ENCODE measurements around the gene ZNF549. TPM values are rescaled to one million over a fixed set of nuclear protein-coding genes. Genes with fewer than 3 reads are reported as not detected.

ZNF549 gene
- total RNA-seq, 1 donor from 2014 or later: 16.9 TPM

DNA sequence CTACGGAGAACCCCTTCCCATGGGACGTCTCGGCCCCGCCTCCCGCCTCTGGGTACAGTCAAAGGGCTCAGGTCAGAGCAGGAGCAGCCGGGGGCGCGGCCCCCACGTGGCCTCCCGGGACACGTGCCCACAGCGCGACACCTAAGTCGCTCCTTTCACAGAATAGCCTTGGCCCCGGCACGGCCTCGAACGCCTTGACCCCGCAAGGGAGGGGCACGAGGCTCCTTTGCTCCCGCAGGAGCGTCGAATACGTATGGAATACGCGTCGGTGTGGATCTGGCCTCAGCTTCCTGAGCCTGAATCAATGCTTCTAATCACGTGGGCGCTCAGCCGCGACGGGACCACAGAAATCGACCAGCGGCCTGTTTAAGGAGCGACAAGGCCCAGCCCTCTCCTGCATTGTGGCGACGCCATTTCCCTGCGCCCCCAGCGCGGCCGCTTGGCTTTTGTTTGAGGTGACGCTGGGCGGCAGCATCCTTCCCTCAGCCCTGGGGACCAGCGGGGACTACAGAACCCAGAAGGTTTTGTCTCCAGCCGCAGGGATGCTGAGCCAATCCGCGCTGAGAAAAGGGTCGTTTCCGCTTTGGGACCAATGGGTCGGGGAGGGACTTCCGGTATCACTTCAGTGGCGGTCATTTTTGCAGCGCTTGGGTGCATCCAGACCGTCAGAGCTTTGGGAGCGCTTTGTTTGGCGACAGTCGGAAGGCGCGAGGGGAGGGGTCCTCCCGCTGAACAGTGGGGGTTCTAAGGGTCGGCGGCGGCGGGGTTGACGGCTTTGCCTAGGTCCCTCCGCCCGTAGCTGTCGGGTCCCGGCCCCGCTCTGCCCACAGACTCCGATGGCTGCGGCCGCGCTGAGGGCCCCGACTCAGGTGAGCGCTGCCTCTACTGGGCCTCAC, 56.6 kb downstream of the ZNF549 start, which contains the start of gene ZIK1:
Gene ZIK1, plus strand, starts transcription at position 625 of the 896 bp plus-strand sequence. Its CDS starts 212 bp downstream, at position 837.
- TF ChIP-seq, protein P1, sequence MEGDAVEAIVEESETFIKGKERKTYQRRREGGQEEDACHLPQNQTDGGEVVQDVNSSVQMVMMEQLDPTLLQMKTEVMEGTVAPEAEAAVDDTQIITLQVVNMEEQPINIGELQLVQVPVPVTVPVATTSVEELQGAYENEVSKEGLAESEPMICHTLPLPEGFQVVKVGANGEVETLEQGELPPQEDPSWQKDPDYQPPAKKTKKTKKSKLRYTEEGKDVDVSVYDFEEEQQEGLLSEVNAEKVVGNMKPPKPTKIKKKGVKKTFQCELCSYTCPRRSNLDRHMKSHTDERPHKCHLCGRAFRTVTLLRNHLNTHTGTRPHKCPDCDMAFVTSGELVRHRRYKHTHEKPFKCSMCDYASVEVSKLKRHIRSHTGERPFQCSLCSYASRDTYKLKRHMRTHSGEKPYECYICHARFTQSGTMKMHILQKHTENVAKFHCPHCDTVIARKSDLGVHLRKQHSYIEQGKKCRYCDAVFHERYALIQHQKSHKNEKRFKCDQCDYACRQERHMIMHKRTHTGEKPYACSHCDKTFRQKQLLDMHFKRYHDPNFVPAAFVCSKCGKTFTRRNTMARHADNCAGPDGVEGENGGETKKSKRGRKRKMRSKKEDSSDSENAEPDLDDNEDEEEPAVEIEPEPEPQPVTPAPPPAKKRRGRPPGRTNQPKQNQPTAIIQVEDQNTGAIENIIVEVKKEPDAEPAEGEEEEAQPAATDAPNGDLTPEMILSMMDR (IDR thresholded peaks at IDR 0.05): no peak
- H3K9me3 Mint-ChIP-seq: peaks cover 31% of the 10 kb centered on the region
- peaks cover 38% of the 10 kb centered on the region for H3K36me3 Mint-ChIP-seq (ENCODE audit: low read depth)
- no peaks in the 10 kb centered on the region for H3K27me3 Mint-ChIP-seq
- ChIA-PET CTCF (no interaction called here), POLR2A (interaction anchor here (0.8 to 1.7 kb wide), 9 partner anchors 25 to 599 kb away, joined by 3 to 5 read pairs (median 3); partner anchors contain the start of genes ZNF134, ZNF211, ZNF274 and ZNF329)
- peak; percentile 88 for ATAC-seq (ENCODE audit: low read depth)
- intact Hi-C loops (cut with micrococcal nuclease): loop anchor here (1.0 to 5.0 kb wide), 5 partner anchors 16 to 364 kb away; partner anchors contain the start of genes ZNF134, ZNF256, ZNF530 and ZNF548
- peak within 1 kb of the TSS; percentile 87 for H3K27ac Mint-ChIP-seq
- DNase-seq: peak; percentile 75
- H3K4me1 Mint-ChIP-seq: peaks cover 27% of the 10 kb centered on the region
- H3K4me3 Mint-ChIP-seq: peak within 1 kb of the TSS; percentile 91

DNA sequence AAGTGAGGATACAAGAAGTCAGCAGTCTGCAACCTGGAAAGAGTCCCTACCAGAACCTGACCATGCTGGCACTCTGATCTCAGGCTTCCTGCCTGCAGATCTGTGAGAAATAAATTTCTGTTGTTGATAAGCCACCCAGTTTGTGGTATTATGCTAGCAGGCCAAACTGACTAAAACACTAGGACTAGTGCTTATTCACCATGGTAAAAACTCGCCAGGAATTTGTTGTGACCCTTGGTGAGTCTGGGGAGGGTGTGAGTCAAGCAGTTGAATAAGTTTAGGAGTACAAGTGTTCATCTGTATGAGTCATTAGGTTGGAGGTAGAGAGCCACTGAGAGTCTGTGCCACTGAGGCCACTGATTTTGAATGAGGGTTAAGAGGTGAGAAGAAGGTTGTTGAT, 60.4 kb downstream of the ZNF549 start:
- ChIA-PET POLR2A (no interaction called here), CTCF (no interaction called here)
- TF ChIP-seq, protein P1 (IDR thresholded peaks at IDR 0.05): no peak
- no peak overlapping the region for H3K4me3 Mint-ChIP-seq
- peaks cover 23% of the 10 kb centered on the region for H3K4me1 Mint-ChIP-seq
- H3K27ac Mint-ChIP-seq: no peak overlapping the region
- H3K36me3 Mint-ChIP-seq (ENCODE audit: low read depth): peaks cover 74% of the 10 kb centered on the region
- intact Hi-C loops (cut with micrococcal nuclease): no loop called here
- DNase-seq: no peak
- peaks cover 45% of the 10 kb centered on the region for H3K9me3 Mint-ChIP-seq
- H3K27me3 Mint-ChIP-seq: no peaks in the 10 kb centered on the region
- no peak for ATAC-seq (ENCODE audit: low read depth)

DNA sequence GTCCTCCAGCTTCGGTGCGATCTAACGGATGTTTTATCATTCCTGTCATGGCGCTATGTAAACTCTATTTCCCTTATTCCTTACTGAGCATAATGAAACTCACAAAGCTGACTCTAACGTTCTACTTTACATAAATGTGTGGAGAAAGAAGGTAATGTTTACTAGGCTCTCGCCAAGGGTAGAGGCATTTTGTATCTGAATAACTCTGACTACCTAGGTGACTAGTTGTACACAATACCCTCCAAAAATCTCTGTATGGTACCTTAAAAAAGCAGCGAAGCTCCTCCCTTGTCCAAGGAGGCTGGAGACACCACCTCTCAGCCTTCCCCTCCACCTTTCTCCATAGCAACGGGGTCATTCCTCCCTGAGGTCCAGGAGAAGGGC, 72.2 kb downstream of the ZNF549 start:
- ATAC-seq (ENCODE audit: low read depth): peak; percentile 25
- intact Hi-C loops (cut with micrococcal nuclease): loop anchor here (1.0 kb wide), 5 partner anchors 15 to 40 kb away; partner anchors contain the start of genes ZIK1, ZNF134, ZNF211 and ZNF550
- H3K27ac Mint-ChIP-seq: peak overlapping the region; percentile 84
- no peak for DNase-seq
- H3K36me3 Mint-ChIP-seq (ENCODE audit: low read depth): peaks cover 20% of the 10 kb centered on the region
- peaks cover 4% of the 10 kb centered on the region for H3K27me3 Mint-ChIP-seq
- peak overlapping the region; percentile 90 for H3K4me3 Mint-ChIP-seq
- H3K9me3 Mint-ChIP-seq: peaks cover 24% of the 10 kb centered on the region
- POLR2A ChIA-PET: interaction anchor here (0.7 to 1.1 kb wide), 2 partner anchors 13 to 14 kb away, joined by 3 read pairs; partner anchors contain the start of gene ZNF134
- TF ChIP-seq, protein P1 (IDR thresholded peaks at IDR 0.05): no peak
- H3K4me1 Mint-ChIP-seq: peaks cover 19% of the 10 kb centered on the region
- CTCF ChIA-PET: no interaction called here

DNA sequence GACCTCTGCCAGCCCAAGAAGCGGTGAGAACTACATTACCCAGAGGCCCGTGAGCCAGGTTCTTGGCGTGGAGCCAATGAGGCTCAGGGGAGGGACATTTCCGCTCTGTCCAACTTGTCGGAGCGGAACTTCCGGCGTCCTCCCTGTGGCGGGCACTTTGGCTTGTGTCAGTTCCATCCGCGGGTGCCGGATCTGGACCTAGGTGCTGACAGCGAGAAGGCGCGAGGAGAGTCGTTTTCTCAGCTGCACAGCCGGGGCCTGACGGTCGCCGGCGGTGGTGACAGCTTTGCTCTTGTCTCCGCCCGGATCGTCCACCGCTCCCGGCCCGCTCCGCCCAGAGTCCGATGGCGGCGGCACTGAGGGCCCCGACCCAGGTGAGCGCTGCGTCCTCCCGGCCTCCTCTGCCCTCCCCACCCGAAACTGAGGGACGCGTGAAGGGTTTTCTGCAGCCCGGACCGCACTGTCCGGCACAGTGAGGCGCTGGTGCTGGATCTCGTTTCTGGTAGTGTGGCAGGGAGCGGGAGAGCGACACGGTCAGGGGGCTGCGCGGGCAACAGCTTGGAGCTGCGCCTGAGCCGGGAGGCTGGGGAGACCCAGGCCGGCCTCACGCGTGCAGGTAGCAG, 72.7 kb downstream of the ZNF549 start, which contains the start of gene ZNF530:
Gene ZNF530, plus strand, starts transcription at position 125 of the 623 bp plus-strand sequence. CDS start 4,461 bp downstream, outside the sequence.
- ChIA-PET POLR2A (interaction anchor here (0.7 to 1.1 kb wide), 2 partner anchors 12 to 14 kb away, joined by 3 read pairs; partner anchors contain the start of gene ZNF134), CTCF (no interaction called here)
- Mint-ChIP-seq H3K27ac (peak within 1 kb of the TSS; percentile 84), H3K36me3 (ENCODE audit: low read depth) (peaks cover 25% of the 10 kb centered on the region), H3K9me3 (peaks cover 26% of the 10 kb centered on the region), H3K4me3 (peak within 1 kb of the TSS; percentile 90), H3K4me1 (peaks cover 19% of the 10 kb centered on the region), H3K27me3 (peaks cover 4% of the 10 kb centered on the region)
- intact Hi-C loops (cut with micrococcal nuclease): loop anchor here (1.0 kb wide), 5 partner anchors 14 to 41 kb away; partner anchors contain the start of genes ZIK1, ZNF134, ZNF211 and ZNF550
- peak; percentile 98 for ATAC-seq (ENCODE audit: low read depth)
- TF ChIP-seq, protein P1 (IDR thresholded peaks at IDR 0.05): no peak
- DNase-seq: peak; percentile 77

Data from activated B cell treated with CpG ODN at 0.5 μM for 24 hours (primary cell).